CD4-positive, alpha-beta T cell treated with Interleukin-2 at 100 ng/mL for 4 hours (primary cell): ENCODE measurements around the gene SGK2.

Experiments
- DNase-seq: peaks from one replicate; pipeline ENCODE4 v3.0.0-alpha.2; 2020; ENCODE audit warnings: low spot score

SGK2 gene

DNA sequence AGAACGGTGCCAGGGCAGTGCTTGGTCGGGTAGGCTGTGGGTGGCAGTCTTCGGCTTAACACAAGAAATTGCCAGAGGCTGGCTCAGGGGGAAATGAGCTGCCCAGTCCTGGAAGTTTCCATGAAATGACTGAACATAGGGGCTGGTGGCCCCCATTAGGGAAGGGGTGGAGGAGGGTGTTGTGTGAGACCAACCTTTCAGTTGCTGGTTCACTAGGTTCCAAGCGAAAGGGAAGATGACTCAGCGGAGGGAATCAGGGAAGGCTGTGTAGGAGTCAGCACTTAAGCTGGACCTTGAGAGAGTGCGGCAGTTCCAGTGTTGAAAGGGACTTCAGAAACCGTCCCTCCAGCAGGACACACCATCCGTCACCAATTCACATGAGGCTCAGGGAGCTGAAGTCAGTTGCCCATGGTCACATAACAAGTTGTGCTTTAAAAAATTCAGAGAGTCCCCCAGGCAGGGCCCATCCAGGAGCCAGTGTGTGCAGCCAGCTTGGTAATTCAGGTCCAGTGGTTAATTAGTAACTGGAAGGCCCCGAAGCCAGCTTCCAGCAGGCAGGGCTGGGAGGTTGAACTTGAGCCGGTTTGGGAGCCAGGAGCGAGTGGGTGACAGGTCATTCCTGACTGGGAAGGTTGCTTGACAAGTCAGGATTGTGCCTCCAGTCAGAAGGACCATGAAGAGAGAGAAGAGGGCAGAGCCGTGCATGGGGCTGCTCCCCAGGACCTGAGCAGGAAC is at the start of gene SGK2:
SGK2 (plus strand) TSS at position 616 of the 735 bp plus-strand sequence. CDS start 7,469 bp downstream, outside the sequence.
- no peak for DNase-seq

GRCh38 chr20:43511879-43512278 is 46.9 kb upstream of the SGK2 start:
- no peak for DNase-seq

GRCh38 chr20:43513372-43513930 is 45.4 kb upstream of the SGK2 start:
- DNase-seq: no peak

- peak; percentile 95 for DNase-seq
Measured at GRCh38 chr20:43513931-43514647, 44.7 kb upstream of the SGK2 start.

DNA sequence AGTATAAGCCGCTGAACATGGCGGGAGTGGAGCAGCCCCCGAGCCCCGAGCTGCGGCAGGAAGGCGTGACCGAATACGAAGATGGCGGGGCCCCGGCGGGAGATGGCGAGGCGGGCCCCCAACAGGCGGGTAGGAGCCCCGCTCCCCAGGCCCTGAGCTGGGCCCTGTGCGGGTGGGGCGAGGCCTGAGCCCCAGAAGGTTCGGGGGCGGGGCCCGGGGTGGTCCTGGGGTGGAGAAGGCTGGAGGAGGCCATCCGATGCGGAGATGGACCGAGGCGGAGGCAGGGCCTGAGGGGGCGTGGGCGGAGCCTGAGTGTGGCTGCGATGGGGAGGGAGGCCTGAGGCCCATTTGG is 44.2 kb upstream of the SGK2 start:
- no peak for DNase-seq

DNA sequence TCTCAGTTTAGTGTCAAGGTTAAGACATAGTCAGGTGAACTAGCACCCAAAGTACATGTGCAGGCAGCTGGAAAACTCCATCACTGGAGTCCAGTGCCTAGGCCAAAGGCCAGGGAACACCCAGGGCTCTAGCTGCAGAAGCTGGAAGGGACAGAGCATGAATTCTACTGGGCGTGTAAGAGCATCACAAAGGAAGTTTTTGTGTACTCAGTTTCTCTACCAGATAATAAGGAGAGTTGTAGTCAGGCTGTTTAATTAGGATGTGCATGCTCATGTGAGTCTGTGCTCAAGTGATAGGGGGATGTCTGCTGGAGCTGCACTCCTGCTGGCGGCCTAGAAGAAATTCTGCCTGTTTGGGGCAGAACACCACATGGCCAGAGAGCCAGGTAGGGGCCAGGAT is 43.2 kb upstream of the SGK2 start:
- DNase-seq: no peak

DNA sequence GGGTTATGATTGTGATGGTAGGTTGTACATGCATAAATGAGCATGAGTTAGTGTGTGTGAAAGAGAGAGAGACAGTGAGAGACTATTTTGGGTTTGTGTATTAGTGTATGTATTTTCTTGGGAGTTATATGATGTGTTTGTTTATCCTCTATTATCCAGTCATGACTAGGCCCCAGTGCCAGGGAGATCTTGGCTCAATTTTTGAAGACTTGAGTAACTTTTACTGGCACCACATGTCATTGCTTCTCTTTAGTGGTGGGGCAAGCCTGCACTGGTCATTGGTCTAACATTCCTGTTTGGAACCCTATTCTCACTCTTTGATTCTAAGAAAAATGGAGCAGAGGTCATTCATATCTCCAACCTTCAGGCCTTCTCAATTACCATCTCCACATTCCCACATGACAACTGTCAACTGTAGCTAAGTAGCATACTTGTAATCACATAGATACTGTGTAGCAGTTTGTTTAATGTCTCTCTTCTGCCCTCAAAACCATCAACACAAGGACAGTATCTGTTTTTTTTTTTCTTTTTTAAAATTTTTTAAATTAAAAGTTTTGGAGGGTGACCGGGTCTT is 42.5 kb upstream of the SGK2 start:
- no peak for DNase-seq

DNA sequence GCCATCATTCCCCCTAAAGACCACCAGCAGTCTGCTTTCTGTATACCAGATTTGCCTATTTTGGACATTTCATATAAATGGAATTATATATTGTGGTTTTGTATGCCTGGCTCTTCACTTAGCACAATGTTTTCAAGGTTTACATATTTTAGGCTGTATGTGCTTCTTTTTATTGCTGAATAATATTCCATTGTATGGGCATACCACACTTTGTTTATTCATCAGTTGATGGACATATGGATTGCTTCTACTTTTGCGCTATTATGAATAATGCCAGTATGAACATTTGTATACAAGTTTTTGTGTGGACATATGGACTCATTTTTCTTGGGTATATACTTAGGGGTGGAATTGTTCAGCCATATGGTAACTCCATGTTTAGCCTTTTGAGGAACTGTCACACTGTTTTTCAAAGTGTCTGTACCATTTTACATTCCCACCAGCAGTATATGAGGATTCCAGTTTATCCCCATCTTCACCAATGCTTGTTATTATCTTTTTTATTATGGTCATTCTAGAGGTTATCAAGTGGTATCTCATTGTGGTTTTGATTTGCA is 38.7 kb upstream of the SGK2 start:
- no peak for DNase-seq

DNA sequence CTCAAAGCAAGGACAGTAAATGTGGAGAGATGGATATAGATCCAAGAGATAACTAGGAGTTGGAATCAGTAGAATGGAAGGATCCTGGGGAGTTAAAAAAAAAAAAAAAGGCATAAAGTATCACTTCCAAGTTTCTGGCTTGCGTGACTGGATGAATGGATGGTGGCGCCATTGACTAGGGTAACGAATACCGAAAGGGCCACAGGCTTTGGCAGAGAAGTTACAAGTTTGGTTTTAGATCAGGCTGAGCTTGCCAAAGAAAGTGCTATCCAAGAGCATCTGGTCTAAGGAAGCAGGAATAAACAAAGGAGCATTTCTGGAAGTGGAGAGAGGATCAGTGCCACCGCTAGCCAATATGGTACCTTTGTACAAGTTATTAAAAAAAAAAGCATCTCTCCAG is 33.8 kb upstream of the SGK2 start:
- DNase-seq: no peak

DNA sequence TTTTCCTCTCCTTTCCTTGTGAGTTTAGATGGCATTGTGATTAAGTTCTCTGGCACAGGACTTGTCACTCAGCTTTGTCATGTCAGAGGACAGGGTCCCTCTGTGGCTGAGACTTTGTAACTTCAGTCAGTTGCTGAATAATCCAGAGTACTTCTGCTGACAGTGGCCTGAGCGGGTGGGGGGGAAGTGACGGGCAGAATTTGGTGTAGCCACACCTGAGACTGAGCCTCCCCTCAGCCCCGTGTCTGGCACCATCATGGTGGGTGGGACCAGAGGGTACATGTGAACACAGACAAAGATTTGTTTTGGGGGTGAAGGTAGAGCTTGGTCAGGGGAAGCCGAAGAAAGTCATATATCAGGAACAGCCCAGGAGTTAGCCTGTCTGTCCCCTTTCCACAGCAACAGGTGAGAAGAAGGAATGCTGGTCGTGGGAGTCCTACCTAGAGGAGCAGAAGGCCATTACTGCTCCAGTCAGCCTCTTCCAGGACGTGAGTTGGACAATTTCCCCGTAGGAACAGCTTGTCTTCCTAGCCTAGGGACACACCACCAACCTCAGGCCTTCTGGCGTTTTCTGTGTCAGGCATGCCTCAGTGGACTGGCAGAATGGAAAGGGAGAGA is 30.5 kb upstream of the SGK2 start:
- no peak for DNase-seq

DNA sequence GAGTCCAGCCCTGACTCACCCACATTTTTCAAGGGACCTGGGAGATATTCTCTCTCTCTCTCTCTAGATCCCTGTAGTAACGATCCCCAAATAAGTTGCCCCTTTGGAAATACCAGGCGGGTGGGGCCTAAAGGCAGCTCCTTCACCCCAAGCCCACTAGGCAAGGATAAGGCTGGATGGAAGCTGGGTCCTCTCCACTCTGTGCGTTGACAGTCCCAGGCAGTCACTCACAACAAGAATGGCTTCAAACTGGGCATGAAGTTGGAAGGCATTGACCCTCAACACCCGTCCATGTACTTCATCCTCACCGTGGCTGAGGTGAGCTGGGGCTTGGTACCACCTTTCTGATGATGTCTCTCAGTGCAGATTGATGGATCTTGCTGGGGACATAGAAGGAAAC is 29.8 kb upstream of the SGK2 start:
- DNase-seq: no peak

DNA sequence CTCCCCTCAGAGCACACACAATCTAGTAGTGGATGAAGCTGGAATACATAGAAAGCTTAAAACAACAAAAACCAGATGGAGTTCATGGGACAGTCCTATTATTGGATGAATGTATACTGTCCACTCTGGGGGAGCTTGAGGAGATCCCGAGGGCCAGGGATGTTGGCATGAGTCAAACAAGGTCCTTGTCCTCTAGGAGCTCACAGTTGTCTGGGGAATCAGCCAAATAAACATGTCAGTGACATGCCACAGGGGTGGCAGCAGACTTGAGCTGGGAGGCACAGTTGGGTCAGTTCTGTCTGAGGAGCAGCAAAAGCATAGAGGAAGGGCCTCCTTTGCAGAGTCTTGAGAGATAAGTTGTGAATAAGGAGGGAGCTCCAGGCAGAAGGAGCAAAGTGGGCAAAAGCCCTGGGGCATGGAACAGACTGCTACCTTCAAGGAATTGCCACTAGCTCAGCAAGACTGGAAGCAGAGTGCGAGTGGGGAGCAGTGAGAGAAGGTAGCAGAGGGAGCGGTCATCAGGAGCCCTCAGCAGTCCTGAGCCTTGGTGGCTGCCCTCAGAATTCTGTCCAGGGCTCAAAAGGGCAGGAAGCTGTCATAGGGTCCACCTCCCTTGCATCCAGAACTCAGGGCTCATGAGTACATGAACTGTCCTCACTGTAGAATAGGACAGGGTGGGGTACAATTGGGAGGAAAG is 29.2 kb upstream of the SGK2 start:
- DNase-seq: no peak

GRCh38 chr20:43530321-43531090 is 28.3 kb upstream of the SGK2 start:
- DNase-seq: no peak

GRCh38 chr20:43531091-43531443 is 27.8 kb upstream of the SGK2 start:
- no peak for DNase-seq

DNA sequence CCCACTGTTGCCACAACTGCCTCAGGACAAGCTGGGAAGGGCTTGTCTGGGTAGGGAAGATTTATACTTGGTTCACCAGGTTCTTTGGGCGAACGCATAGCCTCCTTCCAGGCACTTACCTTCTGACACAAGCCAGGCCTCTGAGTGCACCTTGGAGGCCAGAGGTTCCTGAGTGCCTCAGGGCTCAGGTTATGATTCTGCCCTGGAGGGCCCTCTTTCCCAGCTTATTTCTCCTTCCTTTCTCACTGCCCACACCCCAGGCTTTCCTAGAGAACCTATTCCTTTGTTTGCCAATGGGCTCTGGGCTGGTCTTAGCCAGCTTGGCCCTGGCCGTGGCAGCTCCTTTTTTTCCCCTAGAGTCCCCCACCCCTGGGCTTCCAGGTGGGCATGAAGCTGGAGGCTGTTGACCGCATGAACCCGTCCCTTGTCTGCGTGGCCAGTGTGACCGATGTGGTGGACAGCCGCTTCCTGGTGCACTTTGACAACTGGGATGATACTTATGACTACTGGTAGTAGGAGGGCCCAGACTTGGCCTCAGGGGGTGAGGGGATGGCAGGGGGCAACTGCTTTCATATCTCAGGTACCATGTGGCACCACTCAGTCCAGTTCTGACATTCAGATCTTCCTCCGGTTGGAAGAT is 26.3 kb upstream of the SGK2 start:
- no peak for DNase-seq

- DNase-seq: no peak
Measured at GRCh38 chr20:43533060-43533459, 25.8 kb upstream of the SGK2 start.

- no peak for DNase-seq
Measured at GRCh38 chr20:43534016-43534415, 24.8 kb upstream of the SGK2 start.

DNA sequence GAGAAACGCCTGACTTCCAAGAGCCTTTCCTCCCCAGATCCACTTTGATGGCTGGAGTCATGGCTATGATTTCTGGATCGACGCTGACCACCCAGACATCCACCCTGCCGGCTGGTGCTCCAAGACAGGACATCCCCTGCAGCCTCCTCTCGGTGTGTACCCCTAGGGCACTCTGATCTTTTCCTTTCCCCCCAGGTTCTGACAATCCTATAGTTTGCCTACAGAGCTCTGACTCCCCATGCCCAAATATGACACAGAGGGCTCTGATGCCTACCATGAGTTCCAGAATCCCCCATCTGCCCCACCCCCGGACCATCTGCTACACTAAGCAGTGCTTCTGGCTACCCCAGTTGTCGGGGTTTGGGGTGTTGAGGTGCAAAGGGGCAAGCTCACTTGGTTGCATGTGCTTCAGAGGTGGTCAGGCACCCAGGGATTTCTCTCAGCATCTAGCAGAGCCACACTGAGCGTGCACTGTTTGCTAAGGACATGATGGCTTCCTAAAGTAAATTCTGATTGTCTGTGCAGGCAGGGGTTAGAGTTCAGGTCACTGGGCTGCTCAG is 24.0 kb upstream of the SGK2 start:
- no peak for DNase-seq

- DNase-seq: no peak
Measured at GRCh38 chr20:43535370-43536004, 23.3 kb upstream of the SGK2 start.
